ENCODE measurements around the gene SMIM32. TPM values are rescaled to one million over a fixed set of nuclear protein-coding genes. Genes with fewer than 3 reads are reported as not detected.

Gene SMIM32
- total RNA-seq, 1 experiment from 2014 or later: 0.66 TPM

GRCh38 chr5:136157514-136157913, 35.4 kb downstream of the SMIM32 start:
- Mint-ChIP-seq H3K36me3 (ENCODE audit: insufficient read depth, unreplicated experiment) (peaks cover 60% of the 10 kb centered on the region), H3K27me3 (ENCODE audit: insufficient read depth, unreplicated experiment) (no peaks in the 10 kb centered on the region), H3K9me3 (ENCODE audit: unreplicated experiment) (peaks cover 16% of the 10 kb centered on the region), H3K27ac (ENCODE audit: unreplicated experiment) (no peak overlapping the region), H3K4me3 (ENCODE audit: unreplicated experiment) (no peak overlapping the region), H3K4me1 (ENCODE audit: low read depth, unreplicated experiment) (peaks cover 22% of the 10 kb centered on the region)
- H3K9me3 ChIP-seq: no peaks in the 10 kb centered on the region
- ChIA-PET POLR2A (no interaction called here), CTCF (no interaction called here)
- no peak overlapping the region for H3K4me3 ChIP-seq (ENCODE audit: low read depth, low read length)
- DNase-seq: no peak
- TF ChIP-seq, protein P1, sequence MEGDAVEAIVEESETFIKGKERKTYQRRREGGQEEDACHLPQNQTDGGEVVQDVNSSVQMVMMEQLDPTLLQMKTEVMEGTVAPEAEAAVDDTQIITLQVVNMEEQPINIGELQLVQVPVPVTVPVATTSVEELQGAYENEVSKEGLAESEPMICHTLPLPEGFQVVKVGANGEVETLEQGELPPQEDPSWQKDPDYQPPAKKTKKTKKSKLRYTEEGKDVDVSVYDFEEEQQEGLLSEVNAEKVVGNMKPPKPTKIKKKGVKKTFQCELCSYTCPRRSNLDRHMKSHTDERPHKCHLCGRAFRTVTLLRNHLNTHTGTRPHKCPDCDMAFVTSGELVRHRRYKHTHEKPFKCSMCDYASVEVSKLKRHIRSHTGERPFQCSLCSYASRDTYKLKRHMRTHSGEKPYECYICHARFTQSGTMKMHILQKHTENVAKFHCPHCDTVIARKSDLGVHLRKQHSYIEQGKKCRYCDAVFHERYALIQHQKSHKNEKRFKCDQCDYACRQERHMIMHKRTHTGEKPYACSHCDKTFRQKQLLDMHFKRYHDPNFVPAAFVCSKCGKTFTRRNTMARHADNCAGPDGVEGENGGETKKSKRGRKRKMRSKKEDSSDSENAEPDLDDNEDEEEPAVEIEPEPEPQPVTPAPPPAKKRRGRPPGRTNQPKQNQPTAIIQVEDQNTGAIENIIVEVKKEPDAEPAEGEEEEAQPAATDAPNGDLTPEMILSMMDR (IDR thresholded peaks at IDR 0.05; ENCODE audit: insufficient read depth in 1 of 2, low read depth in 1 of 2, low read length in 1 of 2, severe bottlenecking in 1 of 2, unreplicated experiment in 1 of 2): no peak
- H3K4me1 ChIP-seq: peaks cover 24% of the 10 kb centered on the region
- H3K36me3 ChIP-seq (ENCODE audit: control insufficient read depth, insufficient read depth, low read length): peaks cover 11% of the 10 kb centered on the region
- no peaks in the 10 kb centered on the region for H3K27me3 ChIP-seq (replicated peaks; ENCODE audit: control insufficient read depth, insufficient read depth, low read length)
- no TSS peak for BruUV-seq (replicated peaks)
- intact Hi-C loops (cut with micrococcal nuclease; ENCODE audit: unreplicated experiment): no loop called here

DNA sequence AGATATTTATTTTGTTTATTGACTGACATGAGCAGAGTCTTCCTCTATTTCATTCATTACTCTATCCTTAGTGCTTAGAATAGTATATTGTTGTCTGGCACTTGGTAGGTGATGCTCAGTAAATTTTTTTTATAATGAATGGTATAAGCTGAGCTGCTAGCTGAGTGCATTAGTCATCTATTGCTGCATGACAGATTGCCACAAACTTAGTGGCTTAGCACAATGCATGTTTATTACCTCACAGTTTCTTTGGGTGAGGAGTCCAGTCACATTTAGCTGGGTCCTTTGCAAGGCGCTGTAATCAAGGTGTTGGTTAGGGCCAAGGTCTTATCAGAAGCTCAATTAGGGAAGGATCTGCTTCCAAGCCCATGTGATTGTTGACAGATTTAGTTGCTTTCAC, 37.2 kb downstream of the SMIM32 start:
- BruUV-seq (replicated peaks): no TSS peak
- peaks cover 16% of the 10 kb centered on the region for H3K9me3 Mint-ChIP-seq (ENCODE audit: unreplicated experiment)
- intact Hi-C loops (cut with micrococcal nuclease; ENCODE audit: unreplicated experiment): no loop called here
- ChIA-PET CTCF (no interaction called here), POLR2A (no interaction called here)
- no peak overlapping the region for H3K4me3 Mint-ChIP-seq (ENCODE audit: unreplicated experiment)
- peaks cover 36% of the 10 kb centered on the region for H3K4me1 Mint-ChIP-seq (ENCODE audit: low read depth, unreplicated experiment)
- H3K36me3 ChIP-seq (ENCODE audit: control insufficient read depth, insufficient read depth, low read length): peaks cover 11% of the 10 kb centered on the region
- no peaks in the 10 kb centered on the region for H3K27me3 ChIP-seq (replicated peaks; ENCODE audit: control insufficient read depth, insufficient read depth, low read length)
- H3K36me3 Mint-ChIP-seq (ENCODE audit: insufficient read depth, unreplicated experiment): peaks cover 66% of the 10 kb centered on the region
- no peak overlapping the region for H3K27ac Mint-ChIP-seq (ENCODE audit: unreplicated experiment)
- peaks cover 30% of the 10 kb centered on the region for H3K4me1 ChIP-seq
- H3K27me3 Mint-ChIP-seq (ENCODE audit: insufficient read depth, unreplicated experiment): no peaks in the 10 kb centered on the region
- TF ChIP-seq, protein P1 (IDR thresholded peaks at IDR 0.05; ENCODE audit: insufficient read depth in 1 of 2, low read depth in 1 of 2, low read length in 1 of 2, severe bottlenecking in 1 of 2, unreplicated experiment in 1 of 2): no peak
- H3K9me3 ChIP-seq: no peaks in the 10 kb centered on the region
- no peak for DNase-seq
- no peak overlapping the region for H3K4me3 ChIP-seq (ENCODE audit: low read depth, low read length)

- Mint-ChIP-seq H3K27ac (ENCODE audit: unreplicated experiment) (peak overlapping the region; percentile 4), H3K4me3 (ENCODE audit: unreplicated experiment) (no peak overlapping the region), H3K27me3 (ENCODE audit: insufficient read depth, unreplicated experiment) (no peaks in the 10 kb centered on the region), H3K36me3 (ENCODE audit: insufficient read depth, unreplicated experiment) (peaks cover 68% of the 10 kb centered on the region), H3K9me3 (ENCODE audit: unreplicated experiment) (peaks cover 16% of the 10 kb centered on the region), H3K4me1 (ENCODE audit: low read depth, unreplicated experiment) (peaks cover 37% of the 10 kb centered on the region)
- intact Hi-C loops (cut with micrococcal nuclease; ENCODE audit: unreplicated experiment): no loop called here
- Histone ChIP-seq H3K4me1 (peaks cover 37% of the 10 kb centered on the region), H3K4me3 (ENCODE audit: low read depth, low read length) (no peak overlapping the region), H3K36me3 (ENCODE audit: control insufficient read depth, insufficient read depth, low read length) (peaks cover 11% of the 10 kb centered on the region), H3K27me3 (replicated peaks; ENCODE audit: control insufficient read depth, insufficient read depth, low read length) (no peaks in the 10 kb centered on the region), H3K9me3 (no peaks in the 10 kb centered on the region)
- TF ChIP-seq, protein P1 (IDR thresholded peaks at IDR 0.05; ENCODE audit: insufficient read depth in 1 of 2, low read depth in 1 of 2, low read length in 1 of 2, severe bottlenecking in 1 of 2, unreplicated experiment in 1 of 2): no peak
- DNase-seq: no peak
- POLR2A ChIA-PET: no interaction called here
- CTCF ChIA-PET: no interaction called here
- no TSS peak for BruUV-seq (replicated peaks)
Observed at GRCh38 chr5:136155078-136155477, 37.9 kb downstream of the SMIM32 start.

Measured in Caco-2 (cell line).